HG02943 (cell line): ENCODE data around the gene TSKU.
"Not testable (repeated sequence)": the region's sequence is repeated elsewhere in the genome, so short reads cannot be mapped to it uniquely, and the experiment has no call there.

ENCODE experiments used
- ATAC-seq: cut with Tn5 transposase; IDR thresholded peaks from one replicate; pipeline ENCODE4 v1.9.1; 2021; ENCODE audit warnings: mild to moderate bottlenecking, low read depth, moderate library complexity; ENCODE audit not compliant: unreplicated experiment

The TSKU gene

DNA sequence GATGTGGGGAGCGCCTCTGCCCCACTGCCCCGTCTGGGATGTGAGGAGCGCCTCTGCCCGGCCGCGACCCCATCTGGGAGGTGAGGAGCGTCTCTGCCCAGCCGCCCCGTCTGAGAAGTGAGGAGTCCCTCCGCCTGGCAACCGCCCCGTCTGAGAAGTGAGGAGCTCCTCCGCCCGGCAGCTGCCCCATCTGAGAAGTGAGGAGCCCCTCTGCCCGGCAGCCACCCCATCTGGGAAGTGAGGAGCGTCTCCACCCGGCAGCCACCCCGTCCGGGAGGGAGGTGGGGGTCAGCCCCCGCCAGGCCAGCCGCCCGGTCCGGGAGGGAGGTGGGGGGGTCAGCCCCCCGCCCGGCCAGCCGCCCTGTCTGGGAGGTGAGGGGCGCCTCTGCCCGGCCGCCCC, 38.2 kb downstream of the TSKU start:
- ATAC-seq = not testable (repeated sequence)

DNA sequence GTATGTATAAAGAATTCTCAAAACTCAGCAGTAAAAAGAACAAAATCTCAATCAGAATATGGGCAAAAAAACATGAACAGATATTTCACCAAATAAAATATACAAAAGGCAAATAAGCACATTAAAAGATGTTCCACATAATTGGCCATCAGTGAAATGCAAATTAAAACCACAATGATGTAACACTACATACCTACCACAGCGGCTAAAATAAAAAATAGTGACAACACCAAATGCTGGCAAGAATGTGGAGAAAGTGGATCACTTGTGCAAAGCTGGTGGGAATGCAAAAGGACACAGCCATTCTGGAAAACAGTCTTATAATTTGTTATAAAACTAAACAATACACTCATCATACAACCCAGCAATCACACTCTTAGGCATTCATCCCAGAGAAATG, 39.2 kb downstream of the TSKU start:
- ATAC-seq = no peak

DNA sequence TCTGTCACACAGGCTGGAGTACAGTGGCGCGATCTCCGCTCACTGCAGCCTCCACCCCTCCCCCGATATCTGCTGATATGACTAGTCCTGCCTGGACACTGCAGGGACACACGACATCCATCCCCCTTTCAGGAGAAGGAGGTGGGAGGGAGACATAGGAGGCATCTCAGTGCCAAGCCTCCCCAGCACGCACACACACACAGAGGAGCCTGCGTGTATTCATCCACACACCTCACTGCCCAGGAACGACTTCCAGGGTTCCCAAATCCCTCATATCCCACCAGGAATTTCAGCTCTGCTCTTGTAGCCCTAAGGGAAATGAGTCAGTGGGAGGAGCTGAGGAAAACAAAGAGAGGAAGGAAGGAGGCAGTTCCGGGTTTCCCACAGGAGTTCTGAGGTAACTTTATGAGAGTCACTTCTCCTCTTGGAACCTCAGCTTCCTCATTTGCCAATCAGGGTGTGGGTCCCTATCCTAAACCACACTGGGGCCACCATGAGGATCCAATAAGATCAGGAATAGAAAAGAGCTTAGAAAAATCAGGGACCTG, 40.4 kb downstream of the TSKU start:
- no peak for ATAC-seq

DNA sequence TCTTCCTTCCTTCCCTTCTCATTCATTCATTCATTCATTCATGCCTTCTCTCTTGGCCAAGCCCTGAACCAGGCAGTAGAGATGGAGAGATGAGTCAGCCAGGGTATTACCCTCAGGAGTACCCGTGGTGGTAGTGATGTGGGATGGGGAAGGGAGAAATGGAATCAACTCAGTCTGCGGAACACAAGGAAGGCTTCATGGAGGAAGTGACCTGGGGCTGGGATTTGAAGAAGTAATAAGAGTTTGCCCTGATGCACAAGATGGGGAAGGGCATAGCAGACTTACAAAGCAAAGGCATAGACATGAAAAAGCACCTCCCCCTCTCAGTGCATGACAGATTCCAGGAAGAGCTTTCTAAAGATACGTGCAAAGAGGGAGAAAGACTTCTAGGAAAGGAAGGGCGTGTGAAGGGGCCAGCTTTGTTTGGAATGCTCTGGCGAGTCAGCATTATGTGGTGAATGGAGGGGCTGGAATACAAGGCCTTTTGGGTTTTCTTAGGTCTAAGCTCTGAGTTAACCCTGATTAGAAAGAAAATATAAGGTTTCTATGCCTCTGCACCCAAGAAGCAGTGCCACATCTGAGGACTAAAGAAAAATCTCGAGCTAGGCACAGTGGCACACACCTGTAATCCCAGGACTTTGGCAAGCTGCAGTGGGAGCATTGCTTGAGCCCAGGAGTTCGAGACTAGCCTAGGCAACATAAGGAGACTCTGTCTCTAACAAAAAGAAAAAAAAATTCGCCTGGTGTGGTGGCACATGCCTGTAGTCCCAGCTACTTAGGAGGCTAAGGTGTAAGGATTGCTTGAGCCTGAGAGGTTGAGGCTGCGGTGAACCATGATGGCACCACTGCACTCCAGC, 41.2 kb downstream of the TSKU start:
- ATAC-seq = no peak

DNA sequence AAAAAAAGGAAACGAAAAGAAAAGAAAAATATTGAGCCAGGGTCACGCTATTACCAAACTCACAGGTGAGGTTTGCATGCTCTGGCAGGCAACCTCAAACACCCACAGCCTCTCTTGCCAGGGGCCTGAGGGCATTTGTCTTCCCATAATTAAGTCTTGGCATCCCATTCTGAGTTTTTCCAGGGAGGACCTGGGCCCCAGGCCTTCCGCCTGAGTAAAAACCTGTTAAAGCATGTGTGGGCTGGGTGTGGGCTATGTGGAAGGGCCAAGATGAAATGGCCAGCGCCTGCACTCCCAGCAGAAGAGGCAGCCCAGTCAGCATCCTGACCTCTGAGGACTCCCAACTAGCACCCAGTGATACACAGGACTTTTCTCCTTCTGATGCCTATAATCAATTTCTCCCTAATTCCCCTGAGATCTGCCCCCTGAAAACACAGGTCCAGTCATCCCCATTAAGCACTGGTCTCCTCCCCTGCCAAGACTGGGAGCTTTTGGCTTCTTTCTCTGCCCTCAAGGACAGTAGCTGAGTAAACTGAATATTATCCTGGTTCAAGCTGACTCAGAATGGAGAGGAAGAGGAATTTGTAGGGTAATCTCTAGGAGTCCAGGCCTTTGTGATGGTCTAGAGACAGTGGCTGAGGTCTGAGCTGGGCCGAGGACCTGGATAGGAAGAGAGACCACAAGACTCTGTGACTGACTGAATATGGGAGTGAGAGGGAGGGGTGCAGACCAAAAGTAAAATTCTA, 42.0 kb downstream of the TSKU start:
- no peak for ATAC-seq

DNA sequence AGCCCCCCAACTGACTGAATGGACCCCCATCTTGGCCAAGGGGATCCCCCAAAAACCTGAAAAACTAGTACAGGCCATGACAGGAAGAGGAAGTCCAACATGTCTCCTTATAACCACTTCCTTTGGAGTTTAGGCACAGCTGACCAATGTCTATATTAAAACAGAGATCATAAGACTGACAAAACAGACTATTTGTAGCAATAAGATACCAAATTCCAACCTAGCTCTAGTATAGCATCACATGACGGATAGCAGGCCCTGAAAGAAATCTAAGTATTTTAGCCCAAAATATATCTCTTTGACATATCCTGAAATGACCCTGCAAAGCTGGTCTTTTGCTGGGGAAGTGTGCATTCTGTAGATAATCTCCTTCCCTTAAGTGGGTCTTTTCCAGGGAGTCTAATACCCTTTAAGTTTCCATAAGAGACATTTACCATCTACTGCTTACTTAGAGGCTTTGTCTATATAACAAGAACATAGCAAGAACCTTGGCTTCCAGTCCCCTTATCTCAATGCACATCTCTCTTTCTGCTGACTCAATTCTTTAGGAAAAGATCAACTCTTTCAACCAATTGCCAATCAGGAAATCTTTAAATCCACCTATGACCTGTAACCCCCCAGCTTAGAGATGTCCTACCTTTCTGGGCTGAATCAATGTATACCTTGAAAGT, 42.7 kb downstream of the TSKU start:
- ATAC-seq = no peak

DNA sequence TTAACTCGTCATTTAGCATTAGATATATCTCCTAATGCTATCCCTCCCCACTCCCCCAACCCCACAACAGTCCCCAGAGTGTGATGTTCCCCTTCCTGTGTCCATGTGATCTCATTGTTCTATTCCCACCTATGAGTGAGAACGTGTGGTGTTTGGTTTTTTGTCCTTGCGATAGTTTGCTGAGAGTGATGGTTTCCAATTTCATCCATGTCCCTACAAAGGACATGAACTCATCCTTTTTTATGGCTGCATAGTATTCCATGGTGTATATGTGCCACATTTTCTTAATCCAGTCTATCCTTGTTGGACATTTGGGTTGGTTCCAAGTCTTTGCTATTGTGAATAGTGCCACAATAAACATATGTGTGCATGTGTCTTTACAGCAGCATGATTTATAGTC, 43.4 kb downstream of the TSKU start:
- not testable (repeated sequence) for ATAC-seq

DNA sequence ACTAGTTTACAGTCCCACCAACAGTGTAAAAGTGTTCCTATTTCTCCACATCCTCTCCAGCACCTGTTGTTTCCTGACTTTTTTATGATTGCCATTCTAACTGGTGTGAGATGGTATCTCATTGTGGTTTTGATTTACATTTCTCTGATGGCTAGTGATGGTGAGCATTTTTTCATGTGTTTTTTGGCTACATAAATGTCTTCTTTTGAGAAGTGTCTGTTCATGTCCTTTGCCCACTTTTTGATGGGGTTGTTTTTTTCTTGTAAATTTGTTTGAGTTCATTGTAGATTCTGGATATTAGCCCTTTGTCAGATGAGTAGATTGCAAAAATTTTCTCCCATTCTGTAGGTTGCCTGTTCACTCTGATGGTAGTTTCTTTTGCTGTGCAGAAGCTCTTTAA, 43.8 kb downstream of the TSKU start:
- not testable (repeated sequence) for ATAC-seq

DNA sequence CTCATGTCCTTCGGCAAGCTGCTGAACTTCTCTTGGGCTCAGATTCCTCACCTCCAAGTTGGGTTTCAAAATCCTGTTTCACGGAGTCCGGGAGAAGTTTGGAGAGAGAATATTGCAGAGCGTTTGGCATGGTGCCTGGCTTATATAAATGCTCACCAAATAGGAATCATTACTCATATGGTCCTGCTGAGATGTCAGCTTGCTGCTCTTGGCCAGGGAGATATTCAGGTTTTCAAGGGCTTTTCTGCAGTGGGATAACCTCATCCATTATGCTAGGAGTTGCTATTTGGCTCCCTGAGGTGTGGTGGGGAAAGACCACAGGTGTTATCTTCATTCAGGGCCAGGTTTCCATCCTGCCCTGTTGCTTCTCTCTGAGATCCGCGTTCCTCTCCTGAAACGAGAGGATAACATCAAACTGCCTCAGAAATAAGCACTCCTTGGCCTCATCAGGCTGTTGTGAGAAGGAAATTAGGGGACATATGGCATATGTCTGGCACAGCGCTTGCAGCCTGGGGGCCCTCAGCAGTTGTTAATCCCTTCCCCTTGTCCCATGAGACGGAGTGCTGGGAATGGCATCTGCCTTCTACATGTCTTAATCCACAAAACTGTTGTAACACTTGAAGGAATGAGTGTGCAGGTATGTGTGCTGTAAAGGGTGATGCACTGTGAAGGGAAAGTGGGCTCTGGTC, 47.6 kb downstream of the TSKU start:
- no peak for ATAC-seq

DNA sequence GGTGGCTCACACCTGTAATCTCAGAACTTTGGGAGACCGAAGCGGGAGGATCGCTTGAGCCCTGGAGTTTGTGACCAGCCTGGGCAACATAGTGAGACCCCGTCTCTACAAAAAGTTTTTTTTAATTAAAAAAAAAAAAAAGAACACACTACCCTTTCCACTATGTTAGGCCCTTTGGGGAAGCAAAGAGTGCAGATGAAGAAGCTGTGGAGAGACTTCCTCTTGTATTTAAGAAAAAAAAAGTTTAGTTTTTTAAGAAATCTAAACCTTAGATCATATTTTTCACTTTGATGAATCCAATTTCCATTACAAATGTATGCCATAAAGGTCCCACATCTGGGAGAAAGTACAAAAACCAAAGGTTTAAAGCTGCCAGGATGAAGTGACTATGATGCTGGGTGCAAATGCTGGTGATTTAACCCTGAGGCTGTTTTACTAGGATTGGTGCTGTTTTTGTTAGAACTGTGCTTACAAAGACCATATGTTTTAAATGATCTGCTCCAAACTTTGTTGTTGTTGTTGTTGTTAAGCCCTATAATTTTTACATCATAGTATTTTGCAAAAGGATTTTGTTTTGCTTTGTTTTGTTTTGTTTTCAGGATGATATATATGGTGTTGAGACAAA, 48.6 kb downstream of the TSKU start:
- no peak for ATAC-seq

DNA sequence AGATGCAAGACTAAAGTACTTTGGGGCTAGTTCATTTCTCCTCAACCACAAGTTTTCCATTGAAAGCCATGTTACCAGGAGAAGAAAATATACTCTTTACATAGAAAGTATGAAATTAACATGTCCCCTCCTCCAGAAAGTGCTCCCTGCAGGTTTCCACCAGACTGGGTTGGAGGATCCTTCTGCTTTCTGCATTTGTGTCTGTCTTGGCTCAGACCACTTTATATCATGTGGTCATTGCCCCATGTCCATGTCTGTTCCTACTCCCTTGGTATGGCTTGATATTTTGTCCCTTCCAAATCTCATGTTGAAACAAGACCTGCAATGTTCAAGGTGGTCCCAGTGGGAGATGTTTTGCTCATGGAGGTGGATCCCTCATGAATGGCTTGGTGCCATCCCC, 49.2 kb downstream of the TSKU start:
- no peak for ATAC-seq

DNA sequence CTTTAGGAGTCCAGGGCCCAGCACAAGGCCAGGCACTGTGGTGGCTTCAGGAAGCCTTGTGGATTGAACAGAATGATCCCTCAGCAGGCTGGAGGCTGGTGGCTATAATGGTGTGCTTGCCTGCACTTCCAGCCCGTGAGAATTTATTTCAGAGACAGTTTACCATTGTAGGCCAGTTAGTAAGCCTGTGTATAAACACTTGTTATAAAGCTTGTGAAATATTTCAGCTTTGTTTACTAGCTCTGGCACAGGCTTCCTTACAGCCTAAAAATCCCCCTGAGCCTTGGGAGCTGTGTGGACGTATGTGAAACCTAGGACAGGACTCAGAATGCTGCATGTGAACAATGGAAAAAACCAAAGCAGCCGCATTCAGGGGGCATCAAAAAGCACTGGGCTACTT, 51.0 kb downstream of the TSKU start:
- no peak for ATAC-seq

DNA sequence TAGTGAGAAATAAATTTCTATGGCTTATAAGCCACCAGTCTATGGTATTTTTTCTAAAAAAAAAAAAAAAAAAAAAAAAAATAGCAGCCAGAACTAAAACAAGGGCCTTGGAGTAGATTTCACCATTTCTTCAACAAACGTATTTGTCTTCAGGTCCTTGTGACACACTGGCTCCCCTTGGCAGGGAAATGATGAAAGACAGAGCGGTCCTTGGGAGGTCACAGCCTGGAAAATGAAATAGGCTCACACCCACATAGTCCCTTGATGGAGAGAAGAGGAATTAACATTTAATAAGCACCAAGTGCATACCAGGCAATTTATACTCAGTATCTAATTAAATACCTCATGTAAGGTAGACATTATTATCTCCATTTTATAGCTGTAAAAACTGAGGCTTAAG, 51.9 kb downstream of the TSKU start:
- no peak for ATAC-seq

DNA sequence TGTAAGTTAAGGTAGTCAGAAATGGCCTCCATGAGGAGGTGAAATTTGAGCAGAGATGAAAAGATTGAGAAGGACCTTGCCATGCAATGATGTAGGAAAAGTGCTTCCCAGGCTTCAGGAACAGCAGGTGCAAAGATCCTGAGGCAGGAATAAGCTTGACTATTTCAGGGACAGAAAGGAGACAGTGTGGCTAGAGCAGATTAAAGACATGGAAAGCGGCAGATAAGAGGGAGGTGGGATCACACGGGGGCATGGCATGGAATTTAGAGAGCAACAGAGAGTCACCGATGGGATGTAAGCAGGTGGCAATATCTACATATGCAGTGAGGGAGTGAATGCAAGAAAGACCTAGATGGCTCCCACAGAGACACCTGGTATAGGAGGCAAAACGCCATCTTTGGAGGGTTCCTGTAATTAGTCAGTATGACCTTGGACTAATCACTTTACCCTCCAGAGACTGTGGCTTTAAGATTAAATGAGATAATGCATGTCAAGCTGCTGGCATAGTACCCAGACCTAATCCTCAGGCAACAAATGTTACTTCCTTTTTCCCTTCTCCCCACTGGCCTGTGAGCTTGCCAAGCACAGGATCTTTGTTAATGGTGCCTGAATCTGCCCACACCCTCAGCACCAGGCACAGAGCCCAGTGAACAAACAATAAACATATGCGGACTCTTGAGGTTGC, 52.9 kb downstream of the TSKU start:
- no peak for ATAC-seq

DNA sequence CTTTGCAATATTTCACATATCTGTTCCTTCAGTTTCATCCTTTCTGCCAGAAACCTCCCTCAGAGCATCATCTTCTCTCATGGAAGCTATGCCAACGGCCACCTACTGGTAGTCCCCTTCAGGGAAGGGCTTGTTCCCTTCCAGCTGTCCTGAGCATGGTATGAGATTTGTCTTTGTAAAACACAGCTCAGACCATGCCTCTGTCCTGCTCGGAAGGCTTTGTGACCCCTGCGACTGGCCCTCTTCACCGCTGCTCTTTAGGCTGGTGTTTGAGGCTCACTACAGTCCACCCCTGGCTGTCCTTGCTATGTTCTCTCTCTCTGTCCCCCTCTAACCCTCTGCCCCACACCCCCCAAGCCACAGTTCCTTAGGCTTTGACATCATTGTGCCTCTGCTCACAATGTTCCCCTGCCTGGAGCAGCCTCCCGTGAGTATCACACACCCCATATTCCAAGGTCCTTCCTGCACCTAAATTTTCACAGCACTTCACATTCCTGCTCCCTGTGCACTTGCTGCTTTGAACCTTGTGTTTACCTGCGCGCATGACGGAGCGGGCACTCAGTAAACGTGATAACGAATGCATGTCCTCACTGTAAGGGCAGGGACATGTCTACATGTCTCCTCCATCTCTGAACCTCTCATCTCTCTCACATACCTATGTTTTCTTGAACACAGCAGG, 53.6 kb downstream of the TSKU start:
- no peak for ATAC-seq

DNA sequence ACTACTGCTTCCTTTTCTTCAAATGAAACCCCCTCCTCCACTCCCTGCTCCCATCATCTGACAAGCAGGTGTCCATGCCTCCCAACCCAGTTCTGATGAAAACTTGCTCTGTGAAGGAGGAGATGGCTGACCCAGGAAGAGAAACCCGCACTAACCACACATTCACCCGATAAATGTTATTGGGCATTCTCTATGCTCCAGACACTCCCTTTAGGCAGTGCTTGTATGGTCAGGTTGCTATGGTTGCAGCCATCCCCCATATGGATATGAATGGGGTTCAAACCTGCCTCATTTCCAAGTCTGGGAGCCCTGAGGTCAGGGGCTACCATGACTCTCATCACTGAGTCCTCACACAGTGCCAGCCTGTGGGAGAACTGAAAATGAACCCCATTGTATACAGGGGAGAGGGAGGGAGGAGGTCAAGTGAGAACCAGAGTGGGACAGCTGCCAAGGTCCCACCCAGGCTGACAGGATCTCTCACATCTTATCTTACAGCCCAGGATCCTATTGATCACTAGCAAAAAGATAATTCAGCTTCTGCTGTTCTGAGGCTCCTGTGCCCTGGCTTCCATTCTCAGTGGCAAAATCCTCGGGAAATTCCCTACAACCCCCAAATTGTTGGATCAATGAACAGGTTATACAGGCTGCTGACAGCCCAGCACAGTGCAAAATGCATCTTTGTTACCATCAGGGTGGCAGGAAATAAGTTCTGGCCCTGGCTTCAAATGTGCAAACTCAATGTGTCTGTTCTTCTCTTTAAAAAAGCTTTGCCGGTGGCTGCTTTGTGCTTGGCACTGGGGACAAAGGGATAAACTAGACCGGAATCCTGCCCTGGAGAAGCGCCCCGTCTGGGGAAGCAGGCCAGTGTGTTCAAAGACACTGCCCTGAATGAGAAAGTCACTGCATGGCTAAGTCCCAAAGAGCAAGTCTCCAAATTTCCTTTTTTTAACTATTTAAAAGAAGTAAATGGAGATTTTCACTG, 54.8 kb downstream of the TSKU start:
- no peak for ATAC-seq

DNA sequence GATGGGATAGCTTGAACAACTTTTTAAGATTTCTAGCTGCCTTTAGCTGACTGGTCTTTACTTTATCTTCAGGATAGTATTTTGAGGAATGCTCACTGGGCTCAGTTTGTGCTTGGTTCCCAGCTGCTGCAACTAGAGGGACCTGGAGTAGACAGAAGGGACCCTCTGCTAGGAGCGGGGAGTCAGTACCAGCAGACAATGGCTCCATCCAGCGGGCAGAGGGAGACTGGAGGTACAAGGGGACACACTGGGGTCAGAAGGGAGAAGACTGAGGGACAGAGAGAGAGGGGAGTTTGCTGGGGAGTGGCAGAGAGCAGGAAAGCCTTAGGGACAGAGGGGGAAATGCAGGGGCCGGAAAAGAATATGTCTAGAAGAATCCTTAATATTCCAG, 55.5 kb downstream of the TSKU start:
- no peak for ATAC-seq

DNA sequence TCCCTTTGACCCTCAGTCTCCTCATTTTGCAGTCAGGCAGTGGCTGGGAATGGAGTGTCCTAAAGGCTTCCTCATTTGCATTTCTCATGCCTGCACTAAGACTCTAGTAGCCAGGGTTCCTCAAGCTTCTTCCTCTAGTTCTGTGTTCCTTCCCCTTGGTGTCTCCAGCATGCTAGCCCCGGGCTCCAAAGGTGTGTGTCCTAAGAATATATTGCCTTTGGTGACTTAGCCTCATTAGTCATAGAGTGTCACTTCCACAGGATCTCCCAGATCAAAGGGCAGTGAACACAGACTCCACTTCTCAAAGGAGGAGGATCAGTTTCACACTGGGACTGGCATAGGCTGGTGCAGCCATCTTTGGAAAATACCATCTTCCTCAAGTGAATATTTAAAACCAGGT, 56.2 kb downstream of the TSKU start:
- no peak for ATAC-seq
